ENCODE measurements around the gene FKBP10. TPM values are rescaled to one million over a fixed set of nuclear protein-coding genes. Genes with fewer than 3 reads are reported as not detected.

The FKBP10 gene
- total RNA-seq = not detected

GRCh38 chr17:41812381-41813151 is at the start of gene FKBP10:
Gene FKBP10, plus strand, starts transcription at chr17:41813004. Its CDS starts 31 bp downstream, at chr17:41813035.
- H3K27me3 Mint-ChIP-seq = peaks cover 19% of the 10 kb centered on the region
- no peaks in the 10 kb centered on the region for H3K36me3 Mint-ChIP-seq (ENCODE audit: low read depth)
- POLR2A ChIA-PET = interaction anchor here (1.3 to 2.2 kb wide), 3 partner anchors 51 to 123 kb away, joined by 5 to 12 read pairs (median 8); partner anchors contain the start of gene EIF1
- H3K27ac Mint-ChIP-seq = peak within 1 kb of the TSS; percentile 1
- CTCF ChIA-PET = interaction anchor here (0.7 to 1.6 kb wide), 10 partner anchors 8 to 158 kb away, joined by 3 to 14 read pairs (median 5); partner anchors contain the start of genes JUP, KLHL10 and KLHL11
- DNase-seq = peak; percentile 25
- peaks cover 16% of the 10 kb centered on the region for H3K4me1 Mint-ChIP-seq
- no peaks in the 10 kb centered on the region for H3K9me3 Mint-ChIP-seq
- peak within 1 kb of the TSS; percentile 76 for H3K4me3 Mint-ChIP-seq

GRCh38 chr17:41763327-41763726 is 49.5 kb upstream of the FKBP10 start:
- POLR2A ChIA-PET = no interaction called here
- no peak overlapping the region for H3K27ac Mint-ChIP-seq

GRCh38 chr17:41766135-41766534 is 46.7 kb upstream of the FKBP10 start:
- CTCF ChIA-PET = interaction anchor here (0.7 kb wide), 1 partner anchor 301 kb away, joined by 3 read pairs; no protein-coding TSS in a partner anchor
- no peaks in the 10 kb centered on the region for H3K4me1 Mint-ChIP-seq
- DNase-seq = no peak

More at GRCh38 chr17:41763327-41763726, 49.5 kb upstream of the FKBP10 start:
- H3K9me3 Mint-ChIP-seq = no peaks in the 10 kb centered on the region
- no peaks in the 10 kb centered on the region for H3K27me3 Mint-ChIP-seq
- H3K4me3 Mint-ChIP-seq = no peak overlapping the region
- no peaks in the 10 kb centered on the region for H3K4me1 Mint-ChIP-seq
- CTCF ChIA-PET = no interaction called here
- H3K36me3 Mint-ChIP-seq (ENCODE audit: low read depth) = no peaks in the 10 kb centered on the region
- no peak for DNase-seq

GRCh38 chr17:41767324-41768042 is 45.3 kb upstream of the FKBP10 start:
- ChIA-PET CTCF (no interaction called here), POLR2A (no interaction called here)
- no peak overlapping the region for H3K27ac Mint-ChIP-seq
- no peaks in the 10 kb centered on the region for H3K4me1 Mint-ChIP-seq
- H3K9me3 Mint-ChIP-seq = no peaks in the 10 kb centered on the region
- H3K4me3 Mint-ChIP-seq = no peak overlapping the region
- no peaks in the 10 kb centered on the region for H3K27me3 Mint-ChIP-seq
- DNase-seq = no peak
- H3K36me3 Mint-ChIP-seq (ENCODE audit: low read depth) = no peaks in the 10 kb centered on the region

More at GRCh38 chr17:41766135-41766534, 46.7 kb upstream of the FKBP10 start:
- POLR2A ChIA-PET = no interaction called here
- Mint-ChIP-seq H3K36me3 (ENCODE audit: low read depth) (no peaks in the 10 kb centered on the region), H3K9me3 (no peaks in the 10 kb centered on the region), H3K27me3 (no peaks in the 10 kb centered on the region), H3K4me3 (no peak overlapping the region), H3K27ac (no peak overlapping the region)

GRCh38 chr17:41768682-41769288 is 44.0 kb upstream of the FKBP10 start:
- DNase-seq = no peak
- Mint-ChIP-seq H3K36me3 (ENCODE audit: low read depth) (no peaks in the 10 kb centered on the region), H3K27me3 (no peaks in the 10 kb centered on the region), H3K4me1 (no peaks in the 10 kb centered on the region), H3K27ac (no peak overlapping the region), H3K9me3 (no peaks in the 10 kb centered on the region), H3K4me3 (no peak overlapping the region)
- CTCF ChIA-PET = no interaction called here
- POLR2A ChIA-PET = no interaction called here

GRCh38 chr17:41769346-41769862 is 43.4 kb upstream of the FKBP10 start:
- DNase-seq = no peak
- no peak overlapping the region for H3K27ac Mint-ChIP-seq
- H3K27me3 Mint-ChIP-seq = no peaks in the 10 kb centered on the region
- no peaks in the 10 kb centered on the region for H3K4me1 Mint-ChIP-seq
- no peaks in the 10 kb centered on the region for H3K36me3 Mint-ChIP-seq (ENCODE audit: low read depth)
- POLR2A ChIA-PET = no interaction called here
- CTCF ChIA-PET = no interaction called here
- H3K4me3 Mint-ChIP-seq = no peak overlapping the region
- no peaks in the 10 kb centered on the region for H3K9me3 Mint-ChIP-seq

GRCh38 chr17:41769985-41770384 is 42.8 kb upstream of the FKBP10 start:
- no peak for DNase-seq
- CTCF ChIA-PET = no interaction called here
- Mint-ChIP-seq H3K27me3 (no peaks in the 10 kb centered on the region), H3K9me3 (no peaks in the 10 kb centered on the region), H3K4me3 (no peak overlapping the region), H3K27ac (no peak overlapping the region), H3K4me1 (no peaks in the 10 kb centered on the region), H3K36me3 (ENCODE audit: low read depth) (no peaks in the 10 kb centered on the region)
- POLR2A ChIA-PET = no interaction called here

GRCh38 chr17:41771389-41772206 is 41.2 kb upstream of the FKBP10 start:
- ChIA-PET CTCF (interaction anchor here (0.6 kb wide), 1 partner anchor 178 kb away, joined by 3 read pairs; no protein-coding TSS in a partner anchor), POLR2A (no interaction called here)
- Mint-ChIP-seq H3K36me3 (ENCODE audit: low read depth) (no peaks in the 10 kb centered on the region), H3K9me3 (no peaks in the 10 kb centered on the region), H3K27ac (no peak overlapping the region), H3K4me1 (no peaks in the 10 kb centered on the region), H3K4me3 (no peak overlapping the region), H3K27me3 (no peaks in the 10 kb centered on the region)
- no peak for DNase-seq

- H3K36me3 Mint-ChIP-seq (ENCODE audit: low read depth) = no peaks in the 10 kb centered on the region
- H3K27me3 Mint-ChIP-seq = no peaks in the 10 kb centered on the region
- H3K4me3 Mint-ChIP-seq = no peak overlapping the region
- ChIA-PET POLR2A (no interaction called here), CTCF (no interaction called here)
- H3K27ac Mint-ChIP-seq = no peak overlapping the region
- no peaks in the 10 kb centered on the region for H3K9me3 Mint-ChIP-seq
- no peak for DNase-seq
- H3K4me1 Mint-ChIP-seq = no peaks in the 10 kb centered on the region
These were observed 40.6 kb upstream of the FKBP10 start for GRCh38 chr17:41772218-41772585.

GRCh38 chr17:41772586-41773189 is 40.1 kb upstream of the FKBP10 start:
- DNase-seq = no peak
- no peak overlapping the region for H3K4me3 Mint-ChIP-seq
- POLR2A ChIA-PET = no interaction called here
- no peaks in the 10 kb centered on the region for H3K36me3 Mint-ChIP-seq (ENCODE audit: low read depth)
- no peaks in the 10 kb centered on the region for H3K27me3 Mint-ChIP-seq
- H3K27ac Mint-ChIP-seq = no peak overlapping the region
- CTCF ChIA-PET = no interaction called here
- no peaks in the 10 kb centered on the region for H3K4me1 Mint-ChIP-seq
- H3K9me3 Mint-ChIP-seq = no peaks in the 10 kb centered on the region

- no peaks in the 10 kb centered on the region for H3K36me3 Mint-ChIP-seq (ENCODE audit: low read depth)
- H3K4me3 Mint-ChIP-seq = no peak overlapping the region
- DNase-seq = no peak
- no peaks in the 10 kb centered on the region for H3K27me3 Mint-ChIP-seq
- no peak overlapping the region for H3K27ac Mint-ChIP-seq
- H3K9me3 Mint-ChIP-seq = no peaks in the 10 kb centered on the region
- ChIA-PET POLR2A (no interaction called here), CTCF (no interaction called here)
- H3K4me1 Mint-ChIP-seq = no peaks in the 10 kb centered on the region
These were observed 39.6 kb upstream of the FKBP10 start for GRCh38 chr17:41773190-41773588.

- H3K9me3 Mint-ChIP-seq = no peaks in the 10 kb centered on the region
- ChIA-PET CTCF (no interaction called here), POLR2A (interaction anchor here (1.5 kb wide), 1 partner anchor 19 kb away, joined by 3 read pairs; no protein-coding TSS in a partner anchor)
- H3K4me1 Mint-ChIP-seq = no peaks in the 10 kb centered on the region
- H3K4me3 Mint-ChIP-seq = no peak overlapping the region
- H3K27me3 Mint-ChIP-seq = no peaks in the 10 kb centered on the region
- no peak for DNase-seq
- no peak overlapping the region for H3K27ac Mint-ChIP-seq
- no peaks in the 10 kb centered on the region for H3K36me3 Mint-ChIP-seq (ENCODE audit: low read depth)
These were observed 39.0 kb upstream of the FKBP10 start for GRCh38 chr17:41773731-41774193.
